Measurements from ENCODE around the gene SLC44A5. TPM values are rescaled to one million over a fixed set of nuclear protein-coding genes. Genes with fewer than 3 reads are reported as not detected.
"Not testable (repeated sequence)": the region's sequence is repeated elsewhere in the genome, so short reads cannot be mapped to it uniquely, and the experiment has no call there.

SLC44A5 gene
- total RNA-seq, 1 experiment from 2014 or later = 0.11 TPM

DNA sequence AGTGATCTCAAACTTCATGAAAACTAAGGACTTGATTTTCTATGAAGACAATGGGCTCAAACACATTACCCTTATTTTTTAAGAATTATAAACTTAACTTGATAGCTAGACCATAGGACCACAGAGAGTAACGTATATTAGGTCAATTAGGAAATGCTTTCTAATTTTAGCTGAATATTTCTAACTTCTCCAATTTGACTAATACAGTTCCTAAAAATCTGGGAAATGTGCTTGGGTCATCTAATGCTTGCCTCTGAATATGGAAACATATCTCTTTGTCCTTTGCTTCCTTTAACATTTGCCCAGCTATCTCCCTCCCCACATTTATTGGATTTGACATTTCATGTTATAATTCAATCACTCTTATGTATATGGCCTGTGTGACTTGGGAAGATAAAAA lies 335.3 kb downstream of the SLC44A5 start:
- no peak for DNase-seq (ENCODE audit: low read depth)

DNA sequence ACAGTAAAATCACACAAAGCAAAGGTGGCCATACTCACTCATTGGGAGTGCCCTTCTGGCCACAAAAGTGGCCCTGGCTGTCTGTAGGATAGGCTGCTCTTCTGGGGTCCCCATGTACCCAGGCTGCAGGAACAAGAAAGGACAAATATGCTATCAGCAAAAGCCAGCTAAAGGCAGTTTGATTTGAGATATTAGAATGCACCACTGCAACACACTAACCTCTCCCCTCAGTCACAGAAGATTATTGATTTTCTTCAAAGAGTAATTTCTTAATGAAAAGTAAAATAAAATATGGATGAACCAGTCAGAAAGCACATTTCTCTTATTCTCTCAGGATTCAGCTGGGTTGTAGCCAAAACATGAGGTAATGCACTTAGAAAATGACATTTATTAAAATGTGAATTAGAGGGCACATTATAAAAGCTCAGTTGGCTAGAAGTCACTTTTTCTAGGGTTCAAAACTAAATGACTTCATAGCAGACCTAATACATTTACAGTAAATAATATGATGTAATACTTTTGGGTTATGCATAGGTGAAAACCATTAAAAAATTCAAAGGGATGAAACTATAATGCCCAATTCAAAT lies 335.9 kb downstream of the SLC44A5 start:
- no peak for DNase-seq (ENCODE audit: low read depth)

DNA sequence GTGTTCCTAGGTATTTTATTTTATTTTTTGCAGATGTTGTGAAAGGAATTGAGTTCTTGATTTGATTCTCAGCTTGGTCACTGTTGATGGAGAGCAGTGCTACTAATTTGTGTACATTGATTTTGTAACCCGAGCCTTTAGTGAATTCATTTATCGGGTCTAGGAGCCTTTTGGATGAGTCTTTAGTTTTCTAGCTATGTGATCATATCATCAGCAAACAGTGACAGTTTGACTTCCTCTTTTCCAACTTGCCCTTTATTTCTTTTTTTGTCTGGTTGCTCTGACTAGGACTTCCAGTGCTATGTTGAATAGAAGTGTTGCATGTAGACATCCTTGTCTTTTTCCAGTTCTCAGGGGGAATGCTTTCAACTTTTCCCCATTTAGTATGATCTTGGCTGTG lies 337.8 kb downstream of the SLC44A5 start:
- no peak for DNase-seq (ENCODE audit: low read depth)

DNA sequence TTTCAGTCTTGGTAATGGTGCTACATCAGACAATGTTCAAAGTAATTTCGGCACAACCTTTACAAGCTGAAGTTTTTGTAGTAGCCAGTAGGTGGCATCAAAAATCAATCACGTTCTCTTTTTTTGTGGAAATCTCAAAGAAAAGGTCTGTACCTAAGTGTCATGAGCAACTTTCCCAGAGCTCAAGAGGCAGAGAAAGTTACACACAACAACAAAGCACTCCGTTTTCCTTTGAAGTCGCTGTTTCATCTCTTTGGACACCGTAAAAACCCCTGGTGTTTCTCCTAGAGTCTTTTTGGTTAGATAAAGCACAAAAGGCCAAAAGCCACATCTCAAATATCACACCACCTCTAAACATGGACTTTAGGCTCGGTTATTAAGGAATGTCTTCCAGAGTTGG lies 345.1 kb downstream of the SLC44A5 start:
- DNase-seq (ENCODE audit: low read depth) = peak; percentile 5

DNA sequence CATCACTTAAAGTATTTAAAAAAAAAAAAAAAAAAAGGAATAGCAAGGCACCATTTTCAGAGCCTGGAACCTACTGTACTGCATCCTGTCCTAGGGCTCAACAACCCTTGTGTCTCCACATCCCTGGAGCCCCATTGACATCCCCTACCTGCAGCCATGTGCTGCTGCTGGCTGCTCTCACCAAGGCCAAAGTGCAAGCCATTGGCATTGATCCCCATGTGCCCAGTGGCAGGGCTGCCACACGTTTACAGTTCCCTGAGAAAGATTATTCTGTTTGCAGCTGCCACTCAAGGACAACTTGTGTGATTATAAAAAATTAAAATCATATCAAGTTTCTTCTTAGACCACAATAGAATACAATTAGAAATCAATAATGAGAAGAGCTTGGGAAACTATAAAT lies 346.8 kb downstream of the SLC44A5 start:
- no peak for DNase-seq (ENCODE audit: low read depth)

DNA sequence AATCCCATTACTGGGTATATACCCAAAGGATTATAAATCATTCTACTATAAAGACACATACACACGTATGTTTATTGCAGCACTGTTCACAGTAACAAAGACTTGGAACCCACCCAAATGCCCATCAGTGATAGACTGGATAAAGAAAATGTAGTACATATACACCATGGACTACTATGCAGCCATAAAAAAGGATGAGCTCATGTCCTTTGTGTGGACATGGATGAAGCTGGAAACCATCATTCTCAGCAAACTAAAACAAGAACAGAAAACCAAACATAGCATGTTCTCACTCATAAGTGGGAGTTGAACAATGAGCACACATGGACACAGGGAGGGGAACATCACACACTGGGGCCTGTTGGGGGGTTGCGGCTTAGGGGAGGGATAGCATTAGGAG lies 347.3 kb downstream of the SLC44A5 start:
- not testable (repeated sequence) for DNase-seq (ENCODE audit: low read depth)

DNA sequence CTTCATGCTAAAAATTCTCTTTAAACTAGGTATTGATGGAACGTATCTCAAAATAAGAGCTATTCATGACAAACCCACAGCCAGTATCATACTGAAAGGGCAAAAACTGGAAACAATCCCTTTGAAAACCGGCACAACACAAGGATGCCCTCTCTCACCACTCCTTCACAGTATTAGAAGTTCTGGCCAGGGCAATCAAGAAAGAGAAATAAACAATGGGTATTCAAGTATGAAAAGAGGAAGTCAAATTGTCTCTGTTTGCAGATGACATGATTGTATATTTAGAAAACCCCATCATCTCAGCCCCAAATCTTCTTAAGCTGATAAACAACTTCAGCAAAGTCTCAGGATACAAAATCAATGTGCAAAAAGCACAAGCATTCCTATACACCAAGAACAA lies 349.0 kb downstream of the SLC44A5 start:
- DNase-seq (ENCODE audit: low read depth) = not testable (repeated sequence)

DNA sequence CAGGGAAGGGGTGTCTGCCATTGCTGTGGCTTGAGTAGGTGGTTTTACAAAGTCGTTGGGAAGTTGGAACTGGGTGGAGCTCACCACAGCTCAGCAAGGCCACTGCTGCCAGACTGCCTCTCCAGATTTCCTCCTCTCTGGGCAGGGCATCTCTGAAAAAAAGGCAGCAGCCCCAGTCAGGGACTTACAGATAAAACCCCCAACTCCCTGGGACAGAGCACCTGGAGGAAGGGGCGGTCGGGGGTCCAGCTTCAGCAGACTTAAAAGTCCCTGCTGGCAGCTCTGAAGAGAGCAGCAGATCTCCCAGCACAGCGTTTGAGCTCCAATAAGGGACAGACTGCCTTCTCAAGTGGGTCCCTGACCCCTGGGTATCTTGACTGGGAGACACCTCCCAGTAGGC lies 352.6 kb downstream of the SLC44A5 start:
- no peak for DNase-seq (ENCODE audit: low read depth)

DNA sequence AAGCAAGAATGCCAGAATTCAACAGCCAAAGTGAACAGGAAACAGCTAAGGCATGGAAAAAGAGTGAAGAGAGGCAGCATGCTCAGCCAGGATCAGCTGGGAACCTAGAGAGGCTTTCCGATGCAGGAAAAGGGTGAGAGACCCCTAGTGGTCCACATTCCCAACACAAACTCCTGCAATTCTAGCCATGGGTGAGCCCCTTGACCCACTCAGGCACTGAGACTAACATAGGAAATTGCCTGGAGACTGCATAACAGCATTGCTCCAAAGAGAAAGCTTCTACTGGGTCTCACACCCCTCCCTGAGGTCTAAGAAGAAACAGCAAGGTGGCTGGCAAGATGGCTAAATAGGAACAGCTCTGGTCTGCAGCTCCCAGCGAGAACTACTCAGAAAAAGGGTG lies 353.5 kb downstream of the SLC44A5 start:
- no peak for DNase-seq (ENCODE audit: low read depth)

DNA sequence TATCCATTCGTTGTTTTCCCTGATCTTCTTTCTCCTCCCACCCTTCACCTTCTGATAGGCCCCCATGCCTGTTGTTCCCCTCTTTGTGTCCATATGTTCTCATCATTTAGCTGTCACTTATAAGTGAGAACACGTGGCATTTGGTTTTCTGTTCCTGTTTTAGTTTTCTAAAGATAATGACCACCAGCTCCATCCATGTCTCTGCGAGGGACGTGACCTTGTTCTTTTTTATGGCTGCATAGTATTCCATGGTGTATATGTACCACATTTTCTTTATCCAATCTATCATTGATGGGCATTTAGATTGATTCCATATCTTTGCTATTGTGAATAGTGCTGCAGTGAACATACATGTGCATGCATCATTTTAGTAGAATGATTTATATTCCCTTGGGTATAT lies 360.8 kb downstream of the SLC44A5 start:
- DNase-seq (ENCODE audit: low read depth) = not testable (repeated sequence)

DNA sequence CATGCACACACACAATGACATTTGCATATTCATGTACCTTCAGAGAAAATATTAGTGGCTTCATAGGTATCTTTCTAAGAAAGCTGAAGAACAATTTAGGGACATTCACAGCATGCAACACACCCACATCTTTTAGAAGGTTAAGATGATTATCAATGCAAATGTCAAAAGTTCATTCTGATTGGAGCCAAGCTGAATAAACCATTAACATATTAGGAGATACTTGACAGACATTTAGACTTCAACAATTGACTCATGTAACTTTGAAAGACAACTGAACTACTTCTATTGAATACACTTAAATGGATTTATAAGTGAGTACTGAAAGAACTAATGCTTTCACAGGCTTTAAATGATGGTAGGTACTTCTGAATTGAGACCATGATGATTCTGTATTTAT lies 365.7 kb downstream of the SLC44A5 start:
- no peak for DNase-seq (ENCODE audit: low read depth)

DNA sequence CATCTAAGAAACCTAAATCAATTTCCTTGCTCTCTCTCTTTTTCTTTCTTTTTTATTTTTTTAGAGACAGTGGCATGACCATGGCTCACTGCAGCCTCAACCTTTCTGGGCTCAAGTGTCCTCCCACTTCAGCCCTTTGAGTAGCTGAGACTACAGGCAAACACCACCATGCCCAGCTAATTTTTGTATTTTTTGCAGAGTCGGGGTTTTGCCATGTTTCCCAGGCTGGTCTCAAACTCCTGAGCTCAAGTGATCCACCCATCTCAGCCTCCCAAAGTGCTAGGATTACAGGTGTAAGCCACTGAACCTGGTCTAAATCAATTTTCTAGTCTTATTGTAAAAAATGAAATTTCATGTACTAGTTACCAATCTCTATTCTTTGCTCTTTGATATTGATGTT lies 367.8 kb downstream of the SLC44A5 start:
- no peak for DNase-seq (ENCODE audit: low read depth)

DNA sequence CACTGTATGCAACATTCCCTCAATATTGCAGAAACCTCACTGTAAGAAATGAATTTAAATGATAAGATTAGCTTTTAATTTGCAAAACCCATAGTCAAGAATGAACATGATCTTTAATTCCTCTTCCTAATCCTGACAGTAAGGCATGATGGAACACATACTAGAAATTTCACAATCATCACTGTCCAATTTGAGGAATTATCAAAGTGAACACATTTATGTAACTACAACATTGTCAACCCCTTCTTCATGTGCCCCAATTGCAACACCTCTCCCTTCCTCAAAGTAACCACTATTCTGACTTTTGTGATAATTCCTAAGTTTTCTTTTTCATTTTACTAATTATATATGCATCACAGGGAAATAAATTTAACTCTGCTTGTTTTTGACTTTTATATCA lies 373.6 kb downstream of the SLC44A5 start:
- DNase-seq (ENCODE audit: low read depth) = no peak

DNA sequence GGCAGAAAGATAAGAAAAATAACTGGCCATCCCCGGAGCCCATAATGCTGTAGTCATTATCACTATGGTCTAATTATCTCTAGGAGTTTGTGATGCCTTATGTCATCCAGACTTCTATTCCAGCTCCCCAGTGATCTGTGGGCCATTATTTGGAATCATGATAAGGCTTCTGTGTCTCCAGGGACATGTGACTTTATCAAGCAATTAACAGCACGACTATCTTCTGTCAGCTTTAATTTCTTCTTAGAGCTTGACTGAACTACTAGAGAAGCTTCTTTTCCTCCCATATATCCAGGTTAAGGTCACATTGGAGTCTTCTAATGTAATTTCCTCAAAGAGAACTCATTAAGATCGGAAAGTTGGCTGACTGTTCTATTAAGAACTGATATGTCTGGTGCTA lies 376.4 kb downstream of the SLC44A5 start:
- no peak for DNase-seq (ENCODE audit: low read depth)

DNA sequence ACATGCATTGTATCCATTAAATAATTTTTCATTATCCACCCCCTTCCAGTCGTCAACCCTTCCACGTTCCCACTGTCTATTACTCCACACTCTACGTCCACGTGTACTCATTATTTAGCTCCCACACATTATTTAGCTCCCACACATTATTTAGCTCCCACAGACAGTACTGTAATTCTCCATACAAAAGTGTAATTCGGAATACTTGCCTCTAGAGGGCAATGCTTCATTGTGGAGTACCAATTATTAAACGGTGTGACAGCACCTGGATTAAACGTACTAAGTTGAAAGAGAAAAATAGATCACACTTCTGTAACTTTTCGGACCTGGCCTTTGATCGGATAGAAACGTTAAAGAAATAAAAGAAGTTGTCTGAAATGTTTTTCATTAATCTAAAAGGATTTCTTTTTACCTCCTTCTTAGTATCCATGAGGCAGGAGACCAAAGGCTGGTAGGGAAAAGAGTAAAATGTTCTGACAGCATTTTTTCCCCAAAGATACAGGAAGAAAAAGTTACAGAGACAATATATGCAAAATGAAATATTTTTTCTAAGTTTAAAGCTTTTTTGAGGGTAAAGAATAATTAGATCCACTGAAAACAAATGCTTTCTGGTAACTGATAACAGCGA lies 377.5 kb downstream of the SLC44A5 start:
- peak; percentile 7 for DNase-seq (ENCODE audit: low read depth)

DNA sequence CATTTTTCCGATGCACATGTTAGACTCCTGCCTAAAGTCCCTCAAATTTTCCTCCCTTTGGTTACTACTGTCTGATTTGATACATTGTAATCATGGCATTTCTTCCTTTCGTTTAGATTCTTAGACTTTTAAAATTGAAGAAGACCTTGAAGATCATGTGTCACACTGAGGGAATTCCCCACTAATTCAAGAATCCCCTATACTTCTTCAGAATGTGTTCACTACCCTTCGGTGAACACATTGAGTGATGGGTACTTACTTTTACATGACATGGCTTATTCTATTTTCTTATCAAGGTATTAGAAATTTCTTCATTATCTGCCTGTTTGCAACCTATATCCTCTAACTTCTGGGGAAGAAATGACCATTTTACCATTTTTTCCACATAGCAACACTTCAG lies 390.8 kb downstream of the SLC44A5 start:
- no peak for DNase-seq (ENCODE audit: low read depth)

DNA sequence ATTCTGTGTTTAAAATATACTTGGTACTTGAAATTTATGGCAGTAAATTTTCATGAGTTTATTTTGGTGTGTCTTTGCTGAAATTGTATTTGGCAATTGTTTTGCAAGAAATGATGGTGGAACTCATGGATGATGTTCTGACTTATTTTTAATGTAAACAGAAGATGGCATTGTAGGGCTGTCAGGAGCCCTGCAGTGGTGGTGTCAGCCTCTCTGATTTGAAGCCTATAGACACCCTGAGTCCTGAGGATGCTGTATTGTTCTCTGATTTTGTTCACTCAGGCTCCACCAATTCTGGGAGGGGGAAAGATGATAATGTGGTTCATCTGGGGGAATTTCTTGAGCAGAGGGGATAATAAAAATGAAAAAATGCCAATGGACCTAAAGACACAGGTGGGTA lies 396.9 kb downstream of the SLC44A5 start:
- DNase-seq (ENCODE audit: low read depth) = no peak

DNA sequence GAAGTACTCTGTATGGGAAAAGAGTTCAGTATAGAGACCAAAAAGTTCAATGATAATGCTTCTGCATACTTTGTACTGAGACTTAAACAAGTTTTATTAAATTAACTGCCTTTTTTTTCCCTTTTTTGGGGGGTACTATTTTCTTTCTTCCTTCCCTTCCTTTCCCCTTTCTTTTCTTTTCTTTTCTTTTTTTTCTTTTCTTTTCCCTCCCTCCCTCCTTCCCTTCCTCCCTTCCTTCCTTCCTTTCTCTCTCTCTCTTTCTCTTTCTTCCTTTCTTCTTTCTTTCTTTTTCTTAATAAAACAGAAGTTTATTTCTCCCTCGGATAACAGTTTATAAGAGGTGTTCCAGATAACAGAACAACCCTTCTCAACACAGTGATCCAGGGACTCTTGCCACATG lies 399.3 kb downstream of the SLC44A5 start:
- no peak for DNase-seq (ENCODE audit: low read depth)

DNA sequence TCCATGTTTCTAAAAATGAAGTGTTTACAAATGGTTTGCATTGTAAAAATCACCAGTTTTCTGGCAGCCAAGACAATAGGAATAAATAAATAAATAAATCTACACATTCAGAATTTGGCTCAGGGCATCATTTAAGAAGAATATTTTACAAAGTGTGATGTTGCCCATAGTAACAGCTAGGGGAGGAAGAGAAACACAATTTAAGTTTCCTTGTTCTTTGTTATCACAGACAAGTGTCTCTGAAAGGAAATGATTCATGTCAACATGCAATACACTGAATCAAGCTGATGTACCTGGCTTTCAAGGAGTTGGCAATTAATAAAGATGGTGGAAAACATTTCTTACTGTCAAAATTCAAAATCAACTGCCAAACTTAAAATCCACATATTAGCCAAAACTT lies 402.1 kb downstream of the SLC44A5 start:
- DNase-seq (ENCODE audit: low read depth) = no peak

DNA sequence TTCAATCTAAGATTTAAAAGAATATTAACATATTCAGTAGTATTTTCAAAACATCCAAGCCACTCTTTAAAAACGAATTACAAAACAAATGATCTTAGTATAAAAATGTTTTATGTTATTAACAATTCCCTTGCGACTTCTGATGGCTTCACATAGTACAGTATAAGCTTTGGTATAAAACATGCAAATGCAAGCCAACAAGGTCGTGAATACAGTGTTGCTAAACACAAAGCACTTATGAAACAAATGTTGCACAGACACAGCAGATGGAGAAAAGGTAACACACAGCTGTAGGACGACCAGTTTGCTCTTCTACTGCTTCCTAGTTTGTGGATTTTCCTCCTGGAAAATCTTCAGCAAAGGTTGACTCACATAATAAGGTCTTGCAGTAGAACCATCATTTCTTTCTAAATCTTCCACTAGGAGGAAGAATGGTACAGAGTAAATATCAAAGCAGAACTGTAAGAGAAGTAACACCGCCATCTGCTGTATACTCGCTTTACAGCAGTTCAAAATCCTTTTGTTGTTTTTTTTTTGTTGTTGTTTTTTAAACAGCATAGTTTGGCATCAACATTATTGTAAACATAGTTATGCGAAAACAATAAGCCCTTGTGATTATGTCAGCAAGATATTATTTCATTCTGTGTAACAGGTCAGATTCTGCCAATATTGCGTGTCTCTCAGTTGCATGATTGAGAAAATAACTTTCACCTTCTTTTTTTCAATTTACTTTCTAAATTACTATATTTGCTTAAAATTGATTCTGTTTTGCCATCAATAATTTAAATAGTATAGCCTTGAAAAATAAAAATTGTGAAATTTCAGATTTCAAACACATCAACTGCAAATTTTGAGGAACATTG lies 407.3 kb downstream of the SLC44A5 start:
- DNase-seq (ENCODE audit: low read depth) = peak; percentile 34

DNA sequence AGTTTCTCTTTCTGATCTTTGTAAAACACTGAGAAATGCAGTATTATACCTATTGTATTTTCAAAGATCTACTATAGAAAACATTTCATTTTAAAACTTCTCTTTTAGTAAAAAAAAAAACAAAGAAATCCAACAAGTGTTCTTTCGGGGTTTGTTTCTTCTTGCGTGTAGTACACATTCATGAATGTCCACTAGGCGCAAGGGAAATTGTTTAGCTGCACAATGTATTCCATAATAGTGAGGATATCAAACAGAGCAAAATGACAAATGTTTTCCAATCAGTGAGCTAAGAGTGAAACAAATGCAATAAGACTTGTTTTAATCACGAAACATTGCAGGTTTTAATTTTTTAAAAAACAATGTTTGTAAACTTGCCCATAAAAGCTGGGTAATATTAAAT lies 408.2 kb downstream of the SLC44A5 start:
- DNase-seq (ENCODE audit: low read depth) = no peak

DNA sequence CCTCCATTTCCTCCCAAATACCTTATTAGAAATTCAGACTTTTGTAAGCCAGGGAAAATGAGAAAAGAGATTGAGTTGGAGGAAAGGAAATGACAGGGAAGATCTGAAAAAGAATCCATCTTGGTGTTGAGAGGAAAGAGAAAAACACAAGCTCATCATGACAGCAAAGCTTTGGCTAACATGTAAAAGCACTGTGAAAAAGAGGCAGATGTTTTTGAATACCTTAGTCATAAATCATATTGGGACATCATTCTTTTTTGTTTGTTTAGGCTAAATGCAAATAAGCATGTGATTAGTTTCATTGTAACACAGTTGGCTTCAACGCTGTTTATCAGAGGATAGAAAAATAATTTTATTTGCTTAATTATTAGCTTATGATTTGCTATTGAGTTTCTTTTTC lies 412.2 kb downstream of the SLC44A5 start:
- DNase-seq (ENCODE audit: low read depth) = no peak

DNA sequence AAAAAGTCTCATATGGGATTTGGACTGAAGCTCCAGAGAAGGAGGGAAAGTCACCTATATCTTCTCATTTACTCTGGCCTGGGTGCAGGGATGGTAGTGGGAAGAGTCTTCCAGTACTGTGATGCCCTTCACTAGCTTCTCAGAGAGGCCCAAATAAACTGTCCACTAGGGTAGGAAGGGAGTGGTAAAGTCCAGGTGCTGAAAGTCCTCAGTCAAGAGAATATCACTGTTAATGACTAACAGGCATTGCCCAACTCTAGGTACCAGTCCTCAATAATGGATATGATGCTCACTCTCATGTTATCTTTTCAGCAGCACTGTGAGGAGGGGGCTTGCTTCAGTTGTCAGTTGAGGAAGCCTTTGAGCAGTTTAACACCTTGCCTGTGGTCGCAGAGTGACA lies 412.8 kb downstream of the SLC44A5 start:
- no peak for DNase-seq (ENCODE audit: low read depth)

Measured in LHCN-M2 (cell line).